CD4-positive, alpha-beta memory T cell (primary cell): Measurements from ENCODE around the gene UQCRC2. TPM values are rescaled to one million over a fixed set of nuclear protein-coding genes. Genes with fewer than 3 reads are reported as not detected.
A peak's percentile ranks its signal among the peaks of the same experiment; 100 is the strongest.

Experiments used
- CTCF ChIA-PET: fragments of 350-600 bp; sonication (Branson Sonifier 250); formaldehyde crosslinking; loops from one replicate; lab custom pipeline; 2021; ENCODE audit warnings: inconsistent platforms; ENCODE audit not compliant: partially characterized antibody; lab: Charles Lee
- POLR2A ChIA-PET: fragments of 350-600 bp; sonication (Branson Sonifier 250); formaldehyde crosslinking; loops from one replicate; lab custom pipeline; 2021; ENCODE audit not compliant: partially characterized antibody; lab: Charles Lee
- DNase-seq, 5 donors: peaks; one replicate each; pipeline versions ENCODE4 v3.0.0 to v3.0.0-alpha.2; 2020 to 2022; ENCODE audit warnings: mixed read lengths in 1 of 5
- H3K27ac ChIP-seq: one replicate; pipeline ENCODE4 v1.7.0; 2013; ENCODE audit warnings: low read depth, low read length
- H3K27me3 ChIP-seq: 2 replicates; pipeline ENCODE4 v1.7.0; 2013; ENCODE audit warnings: mild to moderate bottlenecking, low read length, moderate library complexity; ENCODE audit not compliant: insufficient read depth
- H3K36me3 ChIP-seq: 2 replicates; pipeline ENCODE4 v1.7.0; 2013; ENCODE audit warnings: mild to moderate bottlenecking, low read length, moderate library complexity; ENCODE audit not compliant: insufficient read depth
- H3K4me1 ChIP-seq: 2 replicates; pipeline ENCODE4 v1.7.0; 2013; ENCODE audit warnings: mild to moderate bottlenecking, low read length, moderate library complexity; ENCODE audit not compliant: insufficient read depth
- H3K4me3 ChIP-seq, 2 donors: one replicate each; pipeline ENCODE4 v1.7.0; 2013; ENCODE audit warnings: low read length in 2 of 2, mild to moderate bottlenecking in 1 of 2
- H3K9me3 ChIP-seq, 2 donors: one replicate each; pipeline ENCODE4 v1.7.0; 2013; ENCODE audit warnings: low read length in 2 of 2, control low read depth in 1 of 2; ENCODE audit not compliant: control insufficient read depth in 1 of 2
- H3K27ac Mint-ChIP-seq, 7 donors: one replicate each; pipeline ENCODE4 v1.8.0; 2020 to 2021; ENCODE audit warnings: mixed read lengths in 7 of 7, mild to moderate bottlenecking in 6 of 7, inconsistent platforms in 3 of 7, moderate library complexity in 3 of 7
- H3K27me3 Mint-ChIP-seq, 2 donors: one replicate each; pipeline ENCODE4 v1.8.0; 2020 to 2021; ENCODE audit warnings: mixed read lengths in 2 of 2
- H3K36me3 Mint-ChIP-seq, 2 donors: one replicate each; pipeline ENCODE4 v1.8.0; 2020 to 2021; ENCODE audit warnings: mixed read lengths in 2 of 2, inconsistent platforms in 1 of 2, mild to moderate bottlenecking in 1 of 2
- H3K4me1 Mint-ChIP-seq, 4 donors: one replicate each; pipeline ENCODE4 v1.8.0; 2020 to 2021; ENCODE audit warnings: mixed read lengths in 4 of 4, mild to moderate bottlenecking in 1 of 4
- H3K4me3 Mint-ChIP-seq, 8 donors: one replicate each; pipeline ENCODE4 v1.8.0; 2020 to 2021; ENCODE audit warnings: mixed read lengths in 8 of 8, mild to moderate bottlenecking in 7 of 8, moderate library complexity in 6 of 8, inconsistent platforms in 3 of 8
- H3K9me3 Mint-ChIP-seq, 8 donors: one replicate each; pipeline ENCODE4 v1.8.0; 2020 to 2021; ENCODE audit warnings: mixed read lengths in 8 of 8, mild to moderate bottlenecking in 5 of 8, inconsistent platforms in 3 of 8, moderate library complexity in 1 of 8
- intact Hi-C: fragments of 100-400 bp; cut with micrococcal nuclease; formaldehyde crosslinking; loops from one replicate; pipeline ENCODE4 v1.15.1; 2023
- polyA plus RNA-seq, 2 donors: library from polyadenylated mRNA; unstranded; fragments of 300-500 nt; fragmentation: Illumina TruSeq; gene quantifications; one replicate each; pipeline ENCODE4 v1.2.3, GENCODE V29; 2021
- total RNA-seq, 2 experiments: library from RNA; stranded (reverse); gene quantifications; one replicate each; pipeline ENCODE4 v1.2.3, GENCODE V29; 2021

Gene UQCRC2
- total and polyA plus RNA-seq, 4 experiments from 2014 or later = 156 to 258 (median 173) TPM

- intact Hi-C loops = loop anchor here (1.0 to 5.0 kb wide), 2 partner anchors 55 to 183 kb away; partner anchors contain the start of gene UQCRC2
- CTCF ChIA-PET = interaction anchor here (1.3 to 12.8 kb wide), 5 partner anchors 9 to 291 kb away, joined by 3 to 181 read pairs (median 17); partner anchors contain the start of gene POLR3E
- no peaks in the 10 kb centered on the region for H3K9me3 Mint-ChIP-seq
- peak overlapping the region; percentile 78 for H3K27ac ChIP-seq
- peaks cover 29 to 49% (median 35%) of the 10 kb centered on the region in 4 donors for H3K4me1 Mint-ChIP-seq
- no peaks in the 10 kb centered on the region for H3K27me3 ChIP-seq
- peaks cover 41% of the 10 kb centered on the region for H3K4me1 ChIP-seq
- H3K9me3 ChIP-seq = no peaks in the 10 kb centered on the region
- peak overlapping the region; percentile 12 to 74 for H3K4me3 ChIP-seq
- no peaks in the 10 kb centered on the region for H3K27me3 Mint-ChIP-seq
- H3K27ac Mint-ChIP-seq = peak overlapping the region; percentile 61 to 97 (median 87)
- peaks cover 0 to 3% of the 10 kb centered on the region in 2 donors for H3K36me3 Mint-ChIP-seq
- POLR2A ChIA-PET = interaction anchor here (0.7 to 4.5 kb wide), 10 partner anchors 8 to 351 kb away, joined by 3 to 98 read pairs (median 8); partner anchors contain the start of genes POLR3E and UQCRC2
- no peak for DNase-seq
- H3K36me3 ChIP-seq = no peaks in the 10 kb centered on the region
- peak overlapping the region; percentile 84 to 93 (median 90) for H3K4me3 Mint-ChIP-seq
Measured at GRCh38 chr16:22007159-22007508, 54.0 kb downstream of the UQCRC2 start.

DNA sequence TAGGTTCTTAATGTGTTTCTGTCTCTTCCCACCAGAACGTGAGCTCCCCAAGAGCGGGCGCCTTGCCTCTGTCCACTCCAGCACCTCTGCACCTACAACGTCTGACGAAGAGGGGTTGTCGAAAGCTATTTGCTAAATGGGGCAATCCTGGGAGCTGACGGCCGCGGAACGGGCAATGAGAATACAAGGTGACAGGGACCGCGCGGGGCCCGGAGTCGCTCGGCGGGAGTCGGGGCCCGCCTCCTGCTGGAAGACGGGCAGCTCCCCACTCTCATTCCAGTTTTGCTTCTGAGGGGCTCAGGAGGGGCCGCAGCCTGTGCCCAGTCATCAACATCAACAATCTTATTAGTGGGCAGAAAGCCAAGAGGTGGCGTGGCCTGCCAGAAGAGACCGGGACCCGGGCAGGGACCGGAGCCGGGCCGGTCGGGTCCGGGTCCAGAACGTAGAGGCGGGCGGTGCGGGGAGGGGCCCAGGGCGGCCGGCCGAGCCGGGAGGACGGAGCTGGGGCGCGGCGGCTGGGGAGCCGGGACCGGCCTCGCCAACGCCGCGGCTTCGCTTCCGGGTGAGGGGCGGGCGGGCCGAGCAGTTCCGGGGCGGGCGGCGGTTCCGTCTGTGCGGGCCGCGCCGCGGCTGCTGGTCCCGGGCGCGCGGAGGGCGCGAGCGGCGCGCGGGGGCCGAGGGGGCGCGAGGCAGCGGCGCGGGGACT is 54.5 kb downstream of the UQCRC2 start, which contains the start of gene MOSMO:
MOSMO (plus strand) TSS at position 603 of the 706 bp plus-strand sequence. CDS start 191 bp downstream, outside the sequence.
- POLR2A ChIA-PET = interaction anchor here (0.9 to 4.5 kb wide), 10 partner anchors 9 to 350 kb away, joined by 3 to 98 read pairs (median 8); partner anchors contain the start of genes POLR3E and UQCRC2
- H3K27me3 ChIP-seq = no peaks in the 10 kb centered on the region
- H3K4me1 ChIP-seq = peaks cover 41% of the 10 kb centered on the region
- H3K36me3 ChIP-seq = no peaks in the 10 kb centered on the region
- Mint-ChIP-seq H3K27ac (peak within 1 kb of the TSS; percentile 61 to 97 (median 87)), H3K9me3 (no peaks in the 10 kb centered on the region), H3K4me1 (peaks cover 32 to 54% (median 40%) of the 10 kb centered on the region in 4 donors), H3K4me3 (peak within 1 kb of the TSS; percentile 86 to 93 (median 90)), H3K36me3 (peaks cover 0 to 3% of the 10 kb centered on the region in 2 donors), H3K27me3 (no peaks in the 10 kb centered on the region)
- H3K9me3 ChIP-seq = no peaks in the 10 kb centered on the region
- DNase-seq = peak; percentile 65 to 73 (median 66)
- H3K27ac ChIP-seq = peak within 1 kb of the TSS; percentile 78
- CTCF ChIA-PET = interaction anchor here (1.3 to 12.8 kb wide), 5 partner anchors 9 to 290 kb away, joined by 3 to 181 read pairs (median 17); partner anchors contain the start of gene POLR3E
- H3K4me3 ChIP-seq = peak within 1 kb of the TSS; percentile 12 to 74
- intact Hi-C loops = loop anchor here (1.0 to 5.0 kb wide), 3 partner anchors 55 to 199 kb away; partner anchors contain the start of genes EEF2K and UQCRC2

- ChIA-PET CTCF (interaction anchor here (0.7 to 12.8 kb wide), 11 partner anchors 8 to 310 kb away, joined by 3 to 181 read pairs (median 6); partner anchors contain the start of gene POLR3E), POLR2A (interaction anchor here (0.7 to 4.5 kb wide), 13 partner anchors 9 to 350 kb away, joined by 3 to 98 read pairs (median 4); partner anchors contain the start of genes EEF2K and UQCRC2)
- Mint-ChIP-seq H3K27me3 (no peaks in the 10 kb centered on the region), H3K4me3 (peak overlapping the region; percentile 78 to 90 (median 86)), H3K36me3 (peaks cover 0 to 3% of the 10 kb centered on the region in 2 donors), H3K27ac (peak overlapping the region; percentile 32 to 91 (median 87)), H3K4me1 (peaks cover 35 to 59% (median 43%) of the 10 kb centered on the region in 4 donors), H3K9me3 (no peaks in the 10 kb centered on the region)
- no peaks in the 10 kb centered on the region for H3K9me3 ChIP-seq
- H3K4me1 ChIP-seq = peaks cover 46% of the 10 kb centered on the region
- no peaks in the 10 kb centered on the region for H3K36me3 ChIP-seq
- peak overlapping the region in 1 of 2 donors; percentile 67 for H3K4me3 ChIP-seq
- no peaks in the 10 kb centered on the region for H3K27me3 ChIP-seq
- H3K27ac ChIP-seq = peak overlapping the region; percentile 59
- intact Hi-C loops = loop anchor here (1.0 to 5.0 kb wide), 2 partner anchors 56 to 198 kb away; partner anchors contain the start of genes EEF2K and UQCRC2
- peak in 3 of 5 donors; percentile 9 to 34 (median 19) for DNase-seq
Measured at GRCh38 chr16:22008215-22009059, 55.3 kb downstream of the UQCRC2 start.

DNA sequence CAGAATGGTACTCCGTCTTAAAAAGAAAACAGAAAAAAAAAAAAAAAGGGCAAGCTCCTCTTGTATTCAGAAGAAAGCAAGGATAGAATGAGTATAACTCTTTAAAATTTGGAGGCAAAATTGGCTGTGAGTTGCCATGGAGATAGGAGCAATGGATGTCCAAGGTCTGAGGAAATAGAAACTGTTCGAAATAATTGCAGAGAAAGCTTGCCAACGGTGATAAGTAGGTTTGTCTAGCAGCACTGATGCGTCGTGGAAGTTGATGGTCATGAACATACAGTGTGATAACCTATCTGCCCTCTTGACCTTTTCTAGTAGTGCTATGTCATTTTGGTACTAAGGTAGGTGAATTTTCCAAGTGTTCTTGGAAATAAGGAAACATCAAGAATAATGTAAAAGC is 57.7 kb downstream of the UQCRC2 start:
- POLR2A ChIA-PET = interaction anchor here (2.2 kb wide), 1 partner anchor 179 kb away, joined by 8 read pairs; no protein-coding TSS in a partner anchor
- CTCF ChIA-PET = interaction anchor here (1.7 to 1.8 kb wide), 3 partner anchors 9 to 177 kb away, joined by 3 to 6 read pairs (median 5); no protein-coding TSS in a partner anchor
- Mint-ChIP-seq H3K36me3 (peaks cover 0 to 3% of the 10 kb centered on the region in 2 donors), H3K4me1 (peaks cover 46 to 68% (median 57%) of the 10 kb centered on the region in 4 donors), H3K27ac (no peak overlapping the region), H3K4me3 (peak overlapping the region in 1 of 8 donors; percentile 19), H3K9me3 (no peaks in the 10 kb centered on the region), H3K27me3 (no peaks in the 10 kb centered on the region)
- DNase-seq = no peak
- H3K9me3 ChIP-seq = no peaks in the 10 kb centered on the region
- H3K4me3 ChIP-seq = no peak overlapping the region
- no peaks in the 10 kb centered on the region for H3K36me3 ChIP-seq
- H3K4me1 ChIP-seq = peaks cover 60% of the 10 kb centered on the region
- H3K27me3 ChIP-seq = no peaks in the 10 kb centered on the region
- no peak overlapping the region for H3K27ac ChIP-seq
- intact Hi-C loops = no loop called here

- Mint-ChIP-seq H3K4me1 (peaks cover 47 to 72% (median 59%) of the 10 kb centered on the region in 4 donors), H3K4me3 (no peak overlapping the region), H3K36me3 (peaks cover 0 to 3% of the 10 kb centered on the region in 2 donors), H3K27me3 (no peaks in the 10 kb centered on the region), H3K27ac (peak overlapping the region in 1 of 7 donors; percentile 27), H3K9me3 (no peaks in the 10 kb centered on the region)
- no peak overlapping the region for H3K27ac ChIP-seq
- ChIA-PET CTCF (interaction anchor here (0.9 to 1.8 kb wide), 5 partner anchors 10 to 176 kb away, joined by 3 to 8 read pairs (median 4); no protein-coding TSS in a partner anchor), POLR2A (interaction anchor here (2.2 kb wide), 1 partner anchor 178 kb away, joined by 8 read pairs; no protein-coding TSS in a partner anchor)
- no peaks in the 10 kb centered on the region for H3K27me3 ChIP-seq
- H3K9me3 ChIP-seq = no peaks in the 10 kb centered on the region
- peaks cover 59% of the 10 kb centered on the region for H3K4me1 ChIP-seq
- no peak for DNase-seq
- no peak overlapping the region for H3K4me3 ChIP-seq
- no peaks in the 10 kb centered on the region for H3K36me3 ChIP-seq
- intact Hi-C loops = no loop called here
Measured at GRCh38 chr16:22012241-22012640, 59.1 kb downstream of the UQCRC2 start.

DNA sequence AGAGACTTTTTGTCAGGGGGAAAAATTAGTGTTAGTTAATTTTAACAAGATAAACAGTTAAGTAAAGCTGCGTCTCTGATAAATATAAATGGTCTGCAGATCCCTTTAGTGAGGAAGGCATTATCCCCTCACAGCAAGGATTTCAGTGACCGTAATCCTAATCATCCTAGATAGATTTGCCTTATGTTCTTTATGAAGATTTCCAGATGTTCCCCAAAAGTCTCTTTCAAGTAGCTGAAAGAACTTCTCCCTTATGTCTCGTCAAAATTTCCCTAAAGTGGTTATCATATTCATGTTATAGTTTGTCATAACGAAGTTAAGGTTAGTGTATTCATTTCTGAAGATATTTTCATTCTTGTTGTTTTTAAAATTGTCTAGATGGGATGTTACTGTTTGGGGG is 60.3 kb downstream of the UQCRC2 start:
- no peak overlapping the region for H3K27ac ChIP-seq
- DNase-seq = no peak
- Mint-ChIP-seq H3K9me3 (no peaks in the 10 kb centered on the region), H3K27ac (no peak overlapping the region), H3K4me1 (peaks cover 50 to 76% (median 62%) of the 10 kb centered on the region in 4 donors), H3K27me3 (no peaks in the 10 kb centered on the region), H3K36me3 (no peaks in the 10 kb centered on the region), H3K4me3 (peak overlapping the region in 1 of 8 donors; percentile 1)
- no peak overlapping the region for H3K4me3 ChIP-seq
- POLR2A ChIA-PET = interaction anchor here (0.6 kb wide), 1 partner anchor 44 kb away, joined by 3 read pairs; no protein-coding TSS in a partner anchor
- CTCF ChIA-PET = no interaction called here
- intact Hi-C loops = no loop called here
- H3K27me3 ChIP-seq = no peaks in the 10 kb centered on the region
- no peaks in the 10 kb centered on the region for H3K36me3 ChIP-seq
- H3K4me1 ChIP-seq = peaks cover 58% of the 10 kb centered on the region
- H3K9me3 ChIP-seq = no peaks in the 10 kb centered on the region
